SHP77 (cell line): ENCODE results near the gene FTSJ3.
"Not testable (repeated sequence)": the region's sequence is repeated elsewhere in the genome, so short reads cannot be mapped to it uniquely, and the experiment has no call there.

Experiments
- DNase-seq, 2 experiments: peaks; one replicate each; lab custom pipeline; 2025; lab: John Stamatoyannopoulos, UW

The FTSJ3 gene

DNA sequence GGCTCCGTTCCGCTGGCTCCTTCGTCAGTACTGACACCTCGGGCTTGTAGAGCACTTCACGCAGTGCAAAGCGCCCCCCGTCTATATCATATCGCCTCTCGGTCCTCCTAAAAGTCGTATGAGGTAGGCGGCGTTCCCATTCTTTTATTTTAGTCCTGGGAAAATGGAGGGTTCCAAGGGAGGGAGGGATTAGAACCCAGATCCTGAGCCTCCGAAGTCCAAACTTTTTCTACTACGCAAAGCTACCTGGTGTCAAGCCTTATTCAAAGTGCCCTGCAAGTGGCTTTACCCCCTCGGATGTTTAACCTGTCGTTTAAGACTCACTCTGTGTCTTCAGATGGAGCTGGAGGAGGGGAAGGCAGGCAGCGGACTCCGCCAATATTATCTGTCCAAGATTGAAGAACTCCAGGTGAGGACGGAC lies 348 bp upstream of the FTSJ3 start:
- no peak for DNase-seq

DNA sequence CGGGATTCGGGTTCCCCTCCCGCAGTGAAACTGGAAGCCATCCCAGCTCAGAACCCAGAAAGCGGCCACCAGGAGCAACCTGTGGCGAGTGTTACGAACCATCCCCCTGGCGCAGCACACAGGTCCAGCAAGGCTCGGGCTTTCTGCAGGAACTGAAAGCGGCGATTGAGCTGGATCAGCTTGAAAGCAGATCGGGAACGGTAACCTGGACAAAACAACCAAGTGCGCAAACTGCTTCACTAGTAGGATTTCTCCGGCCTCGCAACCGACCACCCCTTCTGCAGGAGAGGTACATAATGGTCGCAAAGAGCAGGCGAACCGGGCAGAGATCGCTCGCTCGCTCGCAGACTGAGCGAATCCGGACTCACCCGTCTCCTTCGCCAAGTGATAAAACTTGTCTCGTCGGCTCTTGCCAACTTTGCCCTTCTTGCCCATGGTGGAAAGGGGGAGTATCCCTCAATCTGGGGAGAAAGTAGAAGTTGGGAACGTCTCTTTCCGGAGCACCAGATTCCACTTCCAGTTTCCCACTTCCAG lies 928 bp downstream of the FTSJ3 start:
- DNase-seq: no peak

- DNase-seq: no peak
Observed at GRCh38 chr17:63824362-63824761, 3.1 kb downstream of the FTSJ3 start.

GRCh38 chr17:63823659-63824331 lies 3.7 kb downstream of the FTSJ3 start:
- DNase-seq: no peak

GRCh38 chr17:63822537-63822936 lies 4.9 kb downstream of the FTSJ3 start:
- no peak for DNase-seq

DNA sequence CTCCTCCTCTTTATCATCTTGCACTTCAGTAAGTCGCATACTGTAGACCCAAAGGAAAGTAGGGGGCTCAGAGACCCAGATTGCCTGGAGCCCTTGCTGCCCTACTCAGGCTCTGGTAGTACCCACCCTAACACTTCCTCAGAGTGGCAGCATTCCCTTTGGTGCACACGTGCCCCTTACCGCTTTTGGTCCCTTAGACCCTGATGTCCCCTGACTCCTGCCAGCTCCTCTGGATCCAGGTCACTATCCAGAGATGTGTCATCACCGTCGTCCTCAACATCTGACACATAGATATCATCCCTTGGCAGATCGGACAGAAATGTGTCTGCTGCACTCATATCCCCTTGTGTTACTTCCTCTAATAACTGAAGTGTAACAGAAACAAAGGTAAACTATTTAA lies 5.7 kb downstream of the FTSJ3 start:
- DNase-seq: no peak

- no peak for DNase-seq
Observed at GRCh38 chr17:63820963-63821561, 6.4 kb downstream of the FTSJ3 start.

DNA sequence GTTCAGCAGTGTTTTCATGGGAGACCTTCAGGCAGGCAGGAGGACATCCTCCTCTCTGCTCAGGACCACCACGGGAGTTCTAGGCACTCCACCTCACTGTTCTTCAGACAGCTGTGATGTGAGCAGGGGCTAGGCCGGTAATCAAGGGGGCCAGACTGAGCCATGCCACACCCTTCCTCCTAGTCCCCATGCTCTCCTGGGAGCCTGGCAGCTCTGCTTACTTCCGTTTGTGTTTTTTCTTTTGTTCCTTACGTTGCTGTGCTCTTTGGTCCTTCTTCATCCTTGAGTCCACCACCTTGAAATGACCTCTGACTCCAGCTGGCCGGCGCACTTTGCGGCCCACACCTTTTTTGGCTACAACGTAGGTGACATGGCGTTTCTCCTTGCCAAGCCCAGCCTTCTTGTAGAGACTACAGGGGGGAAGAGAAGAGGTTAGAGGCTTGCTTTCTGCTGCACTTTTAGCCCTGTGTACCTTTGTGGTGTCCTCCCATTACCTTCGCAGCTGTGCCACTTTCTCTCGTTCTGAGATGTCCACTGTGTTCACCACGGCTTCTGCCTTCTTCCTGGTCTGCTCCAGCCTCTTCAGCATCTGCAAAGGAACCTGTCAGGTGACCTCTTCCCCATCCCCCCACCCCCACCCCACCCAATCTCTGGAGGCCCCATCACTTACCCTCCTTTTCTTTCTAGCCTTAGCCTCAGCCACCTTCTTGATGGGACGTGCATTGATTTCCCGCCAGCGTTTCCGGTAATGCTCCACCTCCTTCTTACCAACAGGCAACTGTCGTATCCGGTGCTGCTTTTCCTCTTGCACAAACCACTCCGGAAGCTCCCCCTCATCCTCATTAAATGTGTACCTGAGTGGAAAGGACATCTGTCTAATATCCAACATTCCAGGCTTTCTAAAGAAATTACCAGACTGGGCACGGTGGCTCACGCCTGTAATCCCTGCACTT lies 7.6 kb downstream of the FTSJ3 start:
- no peak for DNase-seq

DNA sequence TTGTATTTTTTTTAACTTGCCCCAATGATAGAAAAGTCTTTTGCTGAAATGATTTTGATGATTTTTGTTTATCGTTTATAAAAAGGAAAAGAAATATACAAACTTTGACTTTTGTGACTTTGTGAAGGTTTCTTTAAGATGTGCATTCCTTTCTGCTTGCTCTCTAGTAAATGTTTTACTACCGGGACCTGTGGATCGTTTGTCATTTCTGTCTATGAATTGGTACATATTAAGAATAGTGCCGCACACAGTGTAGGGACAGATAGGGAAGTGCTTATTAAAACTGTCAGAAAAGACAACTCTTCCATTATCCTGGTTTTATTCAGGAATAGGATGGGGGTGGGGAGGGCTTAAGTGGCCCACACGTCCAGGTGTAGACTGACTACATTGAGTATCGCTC lies 8.3 kb downstream of the FTSJ3 start:
- no peak for DNase-seq

DNA sequence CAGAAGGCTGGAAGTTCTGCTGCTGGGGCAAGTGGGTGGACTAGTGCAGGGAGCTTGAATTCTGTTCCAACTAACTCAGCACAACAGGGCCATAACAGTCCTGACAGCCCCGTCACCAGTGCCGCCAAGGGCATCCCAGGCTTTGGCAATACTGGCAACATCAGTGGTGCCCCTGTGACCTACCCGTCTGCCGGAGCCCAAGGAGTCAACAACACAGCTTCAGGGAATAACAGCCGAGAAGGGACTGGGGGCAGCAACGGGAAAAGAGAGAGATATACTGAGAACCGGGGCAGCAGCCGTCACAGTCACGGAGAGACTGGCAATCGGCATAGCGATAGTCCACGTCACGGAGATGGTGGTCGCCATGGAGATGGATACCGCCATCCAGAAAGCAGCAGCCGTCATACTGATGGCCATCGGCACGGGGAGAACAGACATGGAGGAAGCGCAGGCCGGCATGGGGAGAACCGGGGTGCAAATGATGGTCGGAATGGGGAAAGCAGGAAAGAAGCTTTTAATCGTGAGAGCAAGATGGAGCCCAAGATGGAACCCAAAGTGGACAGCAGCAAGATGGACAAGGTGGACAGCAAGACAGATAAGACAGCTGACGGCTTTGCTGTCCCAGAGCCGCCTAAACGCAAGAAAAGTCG lies 9.6 kb downstream of the FTSJ3 start:
- DNase-seq: no peak

DNA sequence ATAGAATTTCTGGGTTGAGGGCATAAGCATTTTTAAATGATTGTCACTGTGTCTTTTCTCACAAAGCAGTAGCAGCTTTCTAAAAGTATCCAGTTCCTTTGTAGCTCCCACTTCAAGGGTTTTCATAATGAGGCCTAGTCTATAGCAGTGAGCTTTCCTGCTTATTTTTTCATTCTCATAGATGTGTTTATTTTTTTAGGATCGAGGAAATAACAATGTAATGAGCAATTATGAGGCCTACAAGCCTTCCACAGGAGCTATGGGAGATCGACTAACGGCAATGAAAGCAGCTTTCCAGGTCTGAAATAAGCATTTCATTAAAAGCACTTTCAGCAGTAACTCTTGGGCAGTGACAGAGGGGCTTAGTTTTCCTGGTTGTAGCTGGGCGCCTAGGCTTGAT lies 10.8 kb downstream of the FTSJ3 start:
- no peak for DNase-seq

DNA sequence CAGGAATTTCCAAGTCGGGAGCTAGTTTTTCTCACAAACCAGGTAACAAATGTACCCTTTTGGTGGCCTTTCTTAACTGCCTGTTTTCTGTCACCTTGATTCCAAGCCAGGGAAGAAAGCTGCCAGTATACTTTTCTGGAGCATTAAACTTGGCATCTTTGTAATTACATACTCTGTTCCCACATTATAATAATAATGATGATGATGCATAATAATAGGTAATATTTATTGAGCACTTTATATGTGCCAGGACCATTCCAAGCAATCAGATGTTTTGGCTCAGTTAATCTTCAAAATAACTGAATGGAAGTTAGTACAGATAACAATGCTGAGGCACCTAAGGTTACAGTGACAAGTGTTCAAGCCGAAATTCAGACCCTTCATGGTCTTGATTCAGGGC lies 11.3 kb downstream of the FTSJ3 start:
- DNase-seq: no peak

DNA sequence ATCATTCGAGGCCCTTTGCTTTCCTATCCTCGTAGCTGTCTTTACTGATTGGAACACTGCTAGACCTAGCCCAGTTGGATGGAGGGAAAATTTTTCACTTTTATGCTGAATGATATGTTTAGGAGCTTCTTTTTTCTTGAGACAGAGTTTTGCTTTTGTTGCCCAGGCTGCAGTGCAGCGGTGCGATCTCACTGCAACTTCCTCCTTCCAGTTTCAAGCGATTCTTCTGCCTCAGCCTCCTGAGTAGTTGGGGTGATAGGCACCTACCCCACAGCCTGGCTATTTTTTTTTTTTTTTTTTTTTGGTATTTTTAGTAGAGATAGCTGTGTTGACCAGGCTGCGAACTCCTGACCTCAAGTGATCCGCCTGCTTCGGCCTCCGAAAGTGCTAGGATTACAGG lies 17.5 kb downstream of the FTSJ3 start:
- no peak for DNase-seq

GRCh38 chr17:63805591-63805990 lies 21.9 kb downstream of the FTSJ3 start:
- no peak for DNase-seq

DNA sequence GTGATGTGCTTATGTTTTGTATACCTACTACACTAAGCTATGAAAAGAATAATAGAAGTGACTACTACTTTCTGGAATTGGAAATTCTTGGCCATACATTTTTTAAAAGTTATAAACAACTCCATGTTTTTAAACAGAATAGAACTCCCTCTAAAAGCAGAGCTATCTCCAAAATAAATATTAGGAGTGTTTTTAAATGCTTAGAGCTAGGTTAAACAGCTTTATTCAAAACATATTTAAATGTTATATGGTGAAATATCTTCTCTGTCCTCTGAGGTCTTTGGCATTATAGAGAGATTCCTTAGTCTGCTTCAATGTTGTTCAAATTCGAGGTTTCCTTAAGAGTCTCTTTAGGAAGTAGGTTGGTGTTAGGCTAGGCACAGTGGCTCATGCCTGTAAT lies 23.1 kb downstream of the FTSJ3 start:
- DNase-seq: no peak

DNA sequence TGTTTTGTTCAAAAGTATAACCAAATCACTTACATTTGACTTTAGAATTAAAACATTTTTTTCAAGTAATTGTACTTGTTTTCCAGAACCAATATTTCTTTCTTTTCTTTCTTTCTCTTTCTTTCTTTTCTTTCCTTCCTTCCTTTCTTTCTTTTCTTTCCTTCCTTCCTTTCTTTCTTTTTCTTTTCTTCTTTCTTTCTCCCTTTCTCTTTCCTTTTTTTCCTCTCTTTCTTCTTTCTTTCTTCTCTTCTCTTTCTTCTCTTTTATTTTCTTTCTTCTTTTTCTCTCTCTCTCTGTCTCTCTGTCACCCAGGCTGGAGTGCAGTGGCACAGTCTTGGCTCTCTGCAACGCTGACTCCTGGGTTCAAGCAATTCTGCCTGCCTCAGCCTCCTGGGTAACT lies 26.7 kb downstream of the FTSJ3 start:
- no peak for DNase-seq

- no peak for DNase-seq
Observed at GRCh38 chr17:63798572-63799106, 28.8 kb downstream of the FTSJ3 start.

GRCh38 chr17:63796375-63796774 lies 31.1 kb downstream of the FTSJ3 start:
- DNase-seq: not testable (repeated sequence)

DNA sequence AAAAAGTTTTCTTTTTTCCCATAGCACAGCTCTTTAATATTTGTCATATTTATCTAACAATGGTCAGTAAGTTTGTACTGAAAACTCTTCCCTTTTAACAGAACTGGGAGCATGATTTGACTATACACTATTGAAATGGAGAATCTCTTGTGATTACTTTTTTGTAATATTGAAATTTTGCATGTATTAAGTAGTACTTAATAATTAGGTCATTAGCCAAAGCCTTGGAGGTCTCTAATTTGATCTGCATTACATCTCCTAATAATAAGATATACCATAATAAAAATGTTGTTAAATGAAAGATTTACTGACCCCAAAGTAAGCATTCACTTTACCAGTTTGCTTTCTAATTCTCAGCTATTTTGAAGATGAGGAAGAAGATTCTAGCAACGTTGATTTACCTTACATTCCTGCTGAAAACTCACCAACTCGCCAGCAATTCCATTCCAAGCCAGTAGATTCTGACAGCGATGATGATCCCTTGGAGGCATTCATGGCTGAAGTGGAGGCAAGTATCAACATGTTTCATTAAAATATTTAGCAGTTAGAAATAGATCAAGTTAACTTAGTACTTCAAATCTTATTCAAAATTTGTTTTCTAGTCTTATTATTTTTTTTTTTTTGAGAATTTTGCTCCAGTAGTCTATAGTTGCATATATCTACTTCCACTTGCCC lies 35.3 kb downstream of the FTSJ3 start:
- DNase-seq: no peak

DNA sequence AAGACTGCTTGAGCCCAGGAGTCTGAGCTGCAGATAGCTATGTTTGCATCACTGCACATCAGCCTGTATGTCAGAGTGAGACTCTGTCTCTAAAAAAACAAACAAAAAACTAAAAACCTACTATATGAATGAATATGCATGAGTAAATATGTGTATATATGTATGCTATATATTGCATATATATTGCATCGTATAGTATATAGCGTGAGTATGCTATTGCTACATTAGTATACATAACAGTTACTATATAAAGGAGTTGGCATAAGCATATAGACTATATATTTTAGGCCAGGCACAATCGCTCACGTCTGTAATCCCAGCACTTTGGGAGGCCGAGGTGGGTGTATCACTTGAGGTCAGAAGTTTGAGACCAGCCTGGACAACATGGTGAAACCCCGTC lies 37.4 kb downstream of the FTSJ3 start:
- no peak for DNase-seq

DNA sequence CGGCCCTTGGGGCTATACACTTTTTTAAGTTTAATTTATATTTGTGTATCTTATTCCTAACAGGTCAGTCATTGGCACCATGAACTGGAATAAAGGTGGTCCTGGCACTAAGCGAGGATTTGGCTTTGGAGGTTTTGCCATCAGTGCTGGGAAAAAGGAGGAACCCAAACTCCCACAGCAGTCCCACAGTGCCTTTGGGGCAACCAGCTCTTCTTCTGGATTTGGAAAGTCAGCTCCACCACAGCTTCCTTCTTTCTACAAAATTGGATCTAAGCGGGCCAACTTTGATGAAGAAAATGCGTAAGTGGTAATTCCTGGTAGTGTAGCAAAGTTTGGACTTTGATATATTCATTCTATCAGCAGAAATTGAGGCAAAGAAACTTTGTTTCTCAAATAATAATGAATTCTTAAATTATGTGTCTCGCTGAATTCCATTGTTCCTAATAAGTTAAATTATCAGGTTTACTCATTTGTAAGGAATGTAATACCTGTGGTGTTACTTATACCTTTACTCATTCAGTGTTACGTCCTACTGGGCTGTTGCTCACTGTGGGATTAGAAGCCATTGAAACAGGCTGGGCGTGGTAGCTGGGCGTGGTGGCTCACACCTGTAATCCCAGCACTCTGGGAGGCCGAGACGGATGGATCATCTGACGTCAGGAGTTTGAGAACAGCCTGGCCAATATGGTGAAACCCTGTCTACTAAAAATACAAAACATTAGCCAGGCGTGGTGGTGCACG lies 40.3 kb downstream of the FTSJ3 start:
- no peak for DNase-seq
